Smooth muscle cell (in vitro differentiated cells): ENCODE data around the gene S100A16. TPM values are rescaled to one million over a fixed set of nuclear protein-coding genes. Genes with fewer than 3 reads are reported as not detected.
A peak's percentile ranks its signal among the peaks of the same experiment; 100 is the strongest.

Experiments
- DNase-seq: peaks from one replicate; lab custom pipeline; 2025; ENCODE audit not compliant: unreplicated experiment; lab: John Stamatoyannopoulos, UW
- H2AFZ ChIP-seq: fragments of 200-600 bp; sonication (generic); 2 replicates; pipeline ENCODE4 v1.6.0; 2016; ENCODE audit warnings: antibody characterized with exemption, low read depth, mild to moderate bottlenecking
- H3F3A ChIP-seq: fragments of 200-600 bp; sonication (generic); 2 replicates; pipeline ENCODE4 v1.6.0; 2017; ENCODE audit warnings: antibody characterized with exemption, low read depth
- H3K27ac ChIP-seq: fragments of 200-600 bp; sonication (generic); 2 replicates; pipeline ENCODE4 v1.5.1; 2016; ENCODE audit warnings: low read depth, mild to moderate bottlenecking
- H3K27me3 ChIP-seq: fragments of 200-600 bp; sonication (generic); 2 replicates; pipeline ENCODE4 v1.6.1; 2016; ENCODE audit warnings: low read depth, mild to moderate bottlenecking
- H3K36me3 ChIP-seq: fragments of 200-600 bp; sonication (generic); 2 replicates; pipeline ENCODE4 v1.5.1; 2016; ENCODE audit warnings: low read depth
- H3K4me1 ChIP-seq: fragments of 200-600 bp; sonication (generic); 2 replicates; pipeline ENCODE4 v1.5.1; 2016; ENCODE audit warnings: low read depth
- H3K4me2 ChIP-seq: fragments of 200-600 bp; sonication (generic); 2 replicates; pipeline ENCODE4 v1.6.0; 2016; ENCODE audit warnings: mild to moderate bottlenecking
- H3K4me3 ChIP-seq: fragments of 200-600 bp; sonication (generic); 2 replicates; pipeline ENCODE4 v1.5.1; 2016; ENCODE audit warnings: mild to moderate bottlenecking
- H3K79me2 ChIP-seq: fragments of 200-600 bp; sonication (generic); 2 replicates; pipeline ENCODE4 v1.6.0; 2016; ENCODE audit warnings: low read depth, mild to moderate bottlenecking
- H3K9ac ChIP-seq: fragments of 200-600 bp; sonication (generic); 2 replicates; pipeline ENCODE4 v1.6.0; 2016; ENCODE audit warnings: low read depth
- H3K9me3 ChIP-seq: fragments of 200-600 bp; sonication (generic); replicated peaks from 2 replicates; pipeline ENCODE4 v1.5.1; 2016; ENCODE audit warnings: low read depth
- H4K20me1 ChIP-seq: fragments of 200-600 bp; sonication (generic); 2 replicates; pipeline ENCODE4 v1.6.0; 2016; ENCODE audit warnings: low read depth
- CTCF ChIP-seq: fragments of 200-600 bp; sonication (generic); IDR thresholded peaks from 2 replicates; pipeline ENCODE4 v1.5.1; 2017; ENCODE audit warnings: borderline replicate concordance, mild to moderate bottlenecking, antibody characterized with exemption; ENCODE audit not compliant: insufficient read depth, poor library complexity, severe bottlenecking
- WGBS: methylation state at CpG from one replicate; pipeline ENCODE4 v1.1.7; 2016; ENCODE audit warnings: low lambda C conversion rate; 5-methylcytosine and 5-hydroxymethylcytosine counted together
- polyA plus RNA-seq: library from polyadenylated mRNA; unstranded; fragments of >200 nt; fragmentation: Nextera tagmentation; extraction: Ambion mirVana; gene quantifications from 2 replicates; pipeline ENCODE4 v1.2.1, GENCODE V29; 2016
- total RNA-seq: library from RNA; depleted of rRNA; stranded (reverse); fragments of >200 nt; gene quantifications from 2 replicates; pipeline ENCODE4 v1.2.3, GENCODE V29; 2014

Gene S100A16
- total and polyA plus RNA-seq, 2 experiments from 2014 or later: 238 to 302 TPM

- 92% methylated on average over 3 of the region's 3 CpGs for WGBS
- Histone ChIP-seq H3K4me3 (no peak overlapping the region), H4K20me1 (peaks cover 98% of the 10 kb centered on the region), H3F3A (peaks cover 37% of the 10 kb centered on the region), H3K9ac (no peak overlapping the region), H3K4me1 (peaks cover 12% of the 10 kb centered on the region), H3K36me3 (peaks cover 39% of the 10 kb centered on the region), H3K9me3 (no peaks in the 10 kb centered on the region), H2AFZ (no peak overlapping the region), H3K27ac (no peak overlapping the region), H3K79me2 (peaks cover 73% of the 10 kb centered on the region), H3K27me3 (no peaks in the 10 kb centered on the region), H3K4me2 (no peak overlapping the region)
- TF ChIP-seq CTCF: no peak
- no peak for DNase-seq
These were observed 26.3 kb upstream of the S100A16 start for GRCh38 chr1:153639280-153639679.

DNA sequence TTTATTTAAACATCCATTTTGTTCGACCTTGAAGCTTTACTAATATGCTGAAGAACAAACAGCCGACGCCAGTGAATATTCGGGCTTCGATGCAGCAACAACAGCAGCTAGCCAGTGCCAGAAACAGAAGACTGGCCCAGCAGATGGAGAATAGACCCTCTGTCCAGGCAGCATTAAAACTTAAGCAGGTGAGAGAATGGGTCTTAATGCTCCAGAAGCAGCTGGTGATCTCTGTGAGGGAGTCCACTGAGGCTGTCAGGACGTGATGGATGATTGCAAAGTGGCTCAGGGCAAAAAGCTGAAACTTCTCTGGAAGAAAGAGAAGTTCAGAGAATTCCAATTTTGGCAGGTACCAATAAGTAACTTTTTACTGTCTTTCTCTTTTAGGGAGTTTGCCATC, 25.3 kb upstream of the S100A16 start:
- H3K36me3 ChIP-seq: peaks cover 30% of the 10 kb centered on the region
- peaks cover 88% of the 10 kb centered on the region for H4K20me1 ChIP-seq
- 96% methylated on average over 6 of the region's 6 CpGs for WGBS
- no peak for DNase-seq
- no peaks in the 10 kb centered on the region for H3K27me3 ChIP-seq
- peaks cover 12% of the 10 kb centered on the region for H3K4me1 ChIP-seq
- no peaks in the 10 kb centered on the region for H3K9me3 ChIP-seq
- no peak overlapping the region for H3K4me3 ChIP-seq
- TF ChIP-seq CTCF: no peak
- H3K79me2 ChIP-seq: peaks cover 76% of the 10 kb centered on the region
- H3F3A ChIP-seq: peaks cover 28% of the 10 kb centered on the region
- no peak overlapping the region for H3K27ac ChIP-seq
- H3K4me2 ChIP-seq: no peak overlapping the region
- H3K9ac ChIP-seq: no peak overlapping the region
- no peak overlapping the region for H2AFZ ChIP-seq

- no peaks in the 10 kb centered on the region for H3K9me3 ChIP-seq
- H3K27ac ChIP-seq: peak overlapping the region; percentile 31
- peaks cover 23% of the 10 kb centered on the region for H3F3A ChIP-seq
- H2AFZ ChIP-seq: no peak overlapping the region
- peak overlapping the region; percentile 92 for H3K4me2 ChIP-seq
- 86% methylated on average over 9 of the region's 9 CpGs for WGBS
- no peak overlapping the region for H3K4me3 ChIP-seq
- peaks cover 65% of the 10 kb centered on the region for H3K79me2 ChIP-seq
- no peak for TF ChIP-seq CTCF
- H3K9ac ChIP-seq: no peak overlapping the region
- no peaks in the 10 kb centered on the region for H3K27me3 ChIP-seq
- peaks cover 69% of the 10 kb centered on the region for H4K20me1 ChIP-seq
- no peak for DNase-seq
- peaks cover 18% of the 10 kb centered on the region for H3K36me3 ChIP-seq
- peaks cover 12% of the 10 kb centered on the region for H3K4me1 ChIP-seq
These were observed 23.4 kb upstream of the S100A16 start for GRCh38 chr1:153636312-153636711.

- TF ChIP-seq CTCF: no peak
- Histone ChIP-seq H3K27ac (peak overlapping the region; percentile 42), H3K4me2 (peak overlapping the region; percentile 92), H3K36me3 (peaks cover 16% of the 10 kb centered on the region), H2AFZ (no peak overlapping the region), H3K27me3 (no peaks in the 10 kb centered on the region), H3K79me2 (peaks cover 61% of the 10 kb centered on the region), H3K4me1 (peaks cover 12% of the 10 kb centered on the region), H4K20me1 (peaks cover 64% of the 10 kb centered on the region), H3K9me3 (no peaks in the 10 kb centered on the region), H3F3A (peaks cover 19% of the 10 kb centered on the region), H3K9ac (no peak overlapping the region), H3K4me3 (peak overlapping the region; percentile 95)
- DNase-seq: no peak
- 96% methylated on average over 7 of the region's 7 CpGs for WGBS
These were observed 22.9 kb upstream of the S100A16 start for GRCh38 chr1:153635872-153636271.
